T-helper 17 cell (primary cell): ENCODE results near the gene FGF12. TPM values are rescaled to one million over a fixed set of nuclear protein-coding genes. Genes with fewer than 3 reads are reported as not detected.

Source experiments
- ATAC-seq: fragments of 150-1000 bp; cut with Tn5 transposase; 2 replicates; pipeline ENCODE4 v1.10.0; 2021; ENCODE audit warnings: mild to moderate bottlenecking, moderate library complexity
- DNase-seq, 3 donors: peaks; one replicate each; pipeline versions ENCODE4 v3.0.0 to v3.0.0-alpha.2; 2020 to 2021
- H3K9me3 ChIP-seq: one replicate; pipeline ENCODE4 v1.7.0; 2013; ENCODE audit warnings: low read length, mild to moderate bottlenecking; ENCODE audit not compliant: control insufficient read depth, poor library complexity, severe bottlenecking
- H3K27ac Mint-ChIP-seq: one replicate; pipeline ENCODE4 v1.8.0; 2022; ENCODE audit warnings: mild to moderate bottlenecking, moderate library complexity, mixed read lengths
- H3K27me3 Mint-ChIP-seq: one replicate; pipeline ENCODE4 v1.8.0; 2022; ENCODE audit warnings: mixed read lengths
- H3K36me3 Mint-ChIP-seq: one replicate; pipeline ENCODE4 v1.8.0; 2022; ENCODE audit warnings: low read depth, mixed read lengths
- H3K4me1 Mint-ChIP-seq: one replicate; pipeline ENCODE4 v1.8.0; 2022; ENCODE audit warnings: mild to moderate bottlenecking, mixed read lengths
- H3K4me3 Mint-ChIP-seq: one replicate; pipeline ENCODE4 v1.8.0; 2022; ENCODE audit warnings: mild to moderate bottlenecking, moderate library complexity, mixed read lengths
- total RNA-seq, 4 donors: library from RNA in 2 of 4; stranded (reverse) in 2 of 4; gene quantifications; one replicate each; pipeline ENCODE4 v1.2.3 and lab custom pipeline; 2022 to 2026

FGF12 gene
- total RNA-seq, 2 donors from 2014 or later = 0.35 TPM; not detected in 1

GRCh38 chr3:192296845-192297244 lies 430.5 kb downstream of the FGF12 start:
- Mint-ChIP-seq H3K27ac (no peak overlapping the region), H3K4me3 (no peak overlapping the region), H3K36me3 (no peaks in the 10 kb centered on the region), H3K27me3 (no peaks in the 10 kb centered on the region), H3K4me1 (no peaks in the 10 kb centered on the region)
- no peaks in the 10 kb centered on the region for H3K9me3 ChIP-seq
- ATAC-seq (no peak), DNase-seq (no peak)

GRCh38 chr3:192284443-192285072 lies 442.8 kb downstream of the FGF12 start:
- ATAC-seq = no peak
- H3K4me1 Mint-ChIP-seq = no peaks in the 10 kb centered on the region
- no peak overlapping the region for H3K27ac Mint-ChIP-seq
- no peak overlapping the region for H3K4me3 Mint-ChIP-seq
- H3K27me3 Mint-ChIP-seq = no peaks in the 10 kb centered on the region
- no peaks in the 10 kb centered on the region for H3K36me3 Mint-ChIP-seq
- H3K9me3 ChIP-seq = no peaks in the 10 kb centered on the region
- DNase-seq = no peak

GRCh38 chr3:192281207-192281880 lies 446.0 kb downstream of the FGF12 start:
- DNase-seq (no peak), ATAC-seq (no peak)
- Mint-ChIP-seq H3K27me3 (no peaks in the 10 kb centered on the region), H3K4me3 (no peak overlapping the region), H3K27ac (no peak overlapping the region), H3K36me3 (no peaks in the 10 kb centered on the region), H3K4me1 (no peaks in the 10 kb centered on the region)
- H3K9me3 ChIP-seq = no peaks in the 10 kb centered on the region

GRCh38 chr3:192279664-192280063 lies 447.7 kb downstream of the FGF12 start:
- H3K9me3 ChIP-seq = no peaks in the 10 kb centered on the region
- DNase-seq (no peak), ATAC-seq (no peak)
- no peak overlapping the region for H3K27ac Mint-ChIP-seq
- H3K36me3 Mint-ChIP-seq = no peaks in the 10 kb centered on the region
- no peaks in the 10 kb centered on the region for H3K27me3 Mint-ChIP-seq
- H3K4me3 Mint-ChIP-seq = no peak overlapping the region
- H3K4me1 Mint-ChIP-seq = no peaks in the 10 kb centered on the region

- DNase-seq (no peak), ATAC-seq (no peak)
- Mint-ChIP-seq H3K4me3 (no peak overlapping the region), H3K27me3 (no peaks in the 10 kb centered on the region), H3K27ac (no peak overlapping the region), H3K36me3 (no peaks in the 10 kb centered on the region), H3K4me1 (no peaks in the 10 kb centered on the region)
- no peaks in the 10 kb centered on the region for H3K9me3 ChIP-seq
Observed at GRCh38 chr3:192277477-192277876, 449.9 kb downstream of the FGF12 start.

GRCh38 chr3:192275741-192276355 lies 451.5 kb downstream of the FGF12 start:
- no peak for ATAC-seq
- no peak for DNase-seq

GRCh38 chr3:192273697-192274010 lies 453.7 kb downstream of the FGF12 start:
- ATAC-seq (no peak), DNase-seq (no peak)
- Mint-ChIP-seq H3K36me3 (no peaks in the 10 kb centered on the region), H3K27ac (no peak overlapping the region), H3K27me3 (no peaks in the 10 kb centered on the region), H3K4me3 (no peak overlapping the region), H3K4me1 (no peaks in the 10 kb centered on the region)
- no peaks in the 10 kb centered on the region for H3K9me3 ChIP-seq

More at GRCh38 chr3:192275741-192276355, 451.5 kb downstream of the FGF12 start:
- Mint-ChIP-seq H3K27ac (no peak overlapping the region), H3K36me3 (no peaks in the 10 kb centered on the region), H3K4me3 (no peak overlapping the region), H3K27me3 (no peaks in the 10 kb centered on the region), H3K4me1 (no peaks in the 10 kb centered on the region)
- H3K9me3 ChIP-seq = no peaks in the 10 kb centered on the region

- Mint-ChIP-seq H3K36me3 (no peaks in the 10 kb centered on the region), H3K4me1 (no peaks in the 10 kb centered on the region), H3K4me3 (no peak overlapping the region), H3K27ac (no peak overlapping the region), H3K27me3 (no peaks in the 10 kb centered on the region)
- DNase-seq (no peak), ATAC-seq (no peak)
- H3K9me3 ChIP-seq = no peaks in the 10 kb centered on the region
Observed at GRCh38 chr3:192273001-192273696, 454.2 kb downstream of the FGF12 start.

GRCh38 chr3:192262001-192262400 lies 465.3 kb downstream of the FGF12 start:
- ATAC-seq (no peak), DNase-seq (no peak)
- no peaks in the 10 kb centered on the region for H3K36me3 Mint-ChIP-seq
- no peak overlapping the region for H3K27ac Mint-ChIP-seq
- H3K9me3 ChIP-seq = no peaks in the 10 kb centered on the region
- H3K4me3 Mint-ChIP-seq = no peak overlapping the region
- no peaks in the 10 kb centered on the region for H3K4me1 Mint-ChIP-seq
- no peaks in the 10 kb centered on the region for H3K27me3 Mint-ChIP-seq

GRCh38 chr3:192261135-192261534 lies 466.2 kb downstream of the FGF12 start:
- H3K27me3 Mint-ChIP-seq = no peaks in the 10 kb centered on the region
- no peak for DNase-seq
- H3K4me3 Mint-ChIP-seq = no peak overlapping the region
- no peaks in the 10 kb centered on the region for H3K36me3 Mint-ChIP-seq
- no peak for ATAC-seq
- H3K27ac Mint-ChIP-seq = no peak overlapping the region
- H3K9me3 ChIP-seq = no peaks in the 10 kb centered on the region
- H3K4me1 Mint-ChIP-seq = no peaks in the 10 kb centered on the region

GRCh38 chr3:192260116-192261010 lies 467.0 kb downstream of the FGF12 start:
- ATAC-seq (no peak), DNase-seq (no peak)
- H3K27me3 Mint-ChIP-seq = no peaks in the 10 kb centered on the region
- no peak overlapping the region for H3K27ac Mint-ChIP-seq
- no peak overlapping the region for H3K4me3 Mint-ChIP-seq
- no peaks in the 10 kb centered on the region for H3K9me3 ChIP-seq
- no peaks in the 10 kb centered on the region for H3K4me1 Mint-ChIP-seq
- no peaks in the 10 kb centered on the region for H3K36me3 Mint-ChIP-seq

GRCh38 chr3:192259661-192260060 lies 467.7 kb downstream of the FGF12 start:
- no peaks in the 10 kb centered on the region for H3K9me3 ChIP-seq
- DNase-seq = no peak
- H3K27me3 Mint-ChIP-seq = no peaks in the 10 kb centered on the region
- H3K4me1 Mint-ChIP-seq = no peaks in the 10 kb centered on the region
- H3K27ac Mint-ChIP-seq = no peak overlapping the region
- H3K4me3 Mint-ChIP-seq = no peak overlapping the region
- no peaks in the 10 kb centered on the region for H3K36me3 Mint-ChIP-seq
- no peak for ATAC-seq

- H3K27me3 Mint-ChIP-seq = no peaks in the 10 kb centered on the region
- ATAC-seq (no peak), DNase-seq (no peak)
- no peaks in the 10 kb centered on the region for H3K4me1 Mint-ChIP-seq
- no peaks in the 10 kb centered on the region for H3K9me3 ChIP-seq
- no peak overlapping the region for H3K27ac Mint-ChIP-seq
- no peak overlapping the region for H3K4me3 Mint-ChIP-seq
- H3K36me3 Mint-ChIP-seq = no peaks in the 10 kb centered on the region
Observed at GRCh38 chr3:192258721-192259120, 468.6 kb downstream of the FGF12 start.
